Activated effector memory CD4-positive, alpha-beta T cell treated with anti-CD3 and anti-CD28 coated beads, Interleukin-2, amount 50 U/mL, for 16 hours (primary cell): Measurements from ENCODE around the gene WFS1.

ENCODE experiments used
- DNase-seq: peaks from one replicate; pipeline ENCODE4 v3.0.0-alpha.2; 2020

The WFS1 gene

GRCh38 chr4:6235012-6235411, 34.6 kb upstream of the WFS1 start:
- no peak for DNase-seq

- no peak for DNase-seq
Measured at GRCh38 chr4:6235901-6236640, 33.6 kb upstream of the WFS1 start.

GRCh38 chr4:6236816-6237390, 32.7 kb upstream of the WFS1 start:
- peak; percentile 31 for DNase-seq

- DNase-seq, result peak; percentile 55
Measured at GRCh38 chr4:6239486-6239885, 30.2 kb upstream of the WFS1 start.

GRCh38 chr4:6239968-6240367, 29.7 kb upstream of the WFS1 start:
- DNase-seq, result peak; percentile 45

GRCh38 chr4:6241062-6241845, 28.4 kb upstream of the WFS1 start:
- peak; percentile 48 for DNase-seq

- peak; percentile 56 for DNase-seq
Measured at GRCh38 chr4:6242271-6243029, 27.2 kb upstream of the WFS1 start.

GRCh38 chr4:6245246-6246169, 24.1 kb upstream of the WFS1 start:
- DNase-seq, result no peak

GRCh38 chr4:6246170-6246634, 23.4 kb upstream of the WFS1 start:
- DNase-seq, result no peak

- no peak for DNase-seq
Measured at GRCh38 chr4:6248394-6248793, 21.3 kb upstream of the WFS1 start.

- DNase-seq, result no peak
Measured at GRCh38 chr4:6250235-6250983, 19.2 kb upstream of the WFS1 start.

- DNase-seq, result no peak
Measured at GRCh38 chr4:6250984-6251295, 18.7 kb upstream of the WFS1 start.

GRCh38 chr4:6251365-6251764, 18.3 kb upstream of the WFS1 start:
- DNase-seq, result no peak

GRCh38 chr4:6252051-6252450, 17.6 kb upstream of the WFS1 start:
- no peak for DNase-seq

GRCh38 chr4:6253111-6253510, 16.5 kb upstream of the WFS1 start:
- DNase-seq, result no peak

GRCh38 chr4:6253961-6254360, 15.7 kb upstream of the WFS1 start:
- no peak for DNase-seq

- no peak for DNase-seq
Measured at GRCh38 chr4:6256141-6256540, 13.5 kb upstream of the WFS1 start.

GRCh38 chr4:6257247-6258025, 12.2 kb upstream of the WFS1 start:
- no peak for DNase-seq

- no peak for DNase-seq
Measured at GRCh38 chr4:6258026-6258360, 11.7 kb upstream of the WFS1 start.

GRCh38 chr4:6258741-6259140, 10.9 kb upstream of the WFS1 start:
- DNase-seq, result no peak

- DNase-seq, result no peak
Measured at GRCh38 chr4:6259886-6260285, 9.8 kb upstream of the WFS1 start.
